GM19463 (cell line): ENCODE results near the gene UAP1.
"Not testable (repeated sequence)": the region's sequence is repeated elsewhere in the genome, so short reads cannot be mapped to it uniquely, and the experiment has no call there.

ENCODE experiments used
- ATAC-seq: cut with Tn5 transposase; IDR thresholded peaks from one replicate; pipeline ENCODE4 v1.9.1; 2021; ENCODE audit warnings: mild to moderate bottlenecking, moderate library complexity; ENCODE audit not compliant: unreplicated experiment

UAP1 gene

GRCh38 chr1:162564762-162565218 is 3.3 kb downstream of the UAP1 start:
- no peak for ATAC-seq

GRCh38 chr1:162565460-162565859 is 3.9 kb downstream of the UAP1 start:
- ATAC-seq, result no peak

- no peak for ATAC-seq
Measured at GRCh38 chr1:162566870-162567269, 5.3 kb downstream of the UAP1 start.

- no peak for ATAC-seq
Measured at GRCh38 chr1:162568802-162569201, 7.3 kb downstream of the UAP1 start.

- no peak for ATAC-seq
Measured at GRCh38 chr1:162570718-162571117, 9.2 kb downstream of the UAP1 start.

- ATAC-seq, result not testable (repeated sequence)
Measured at GRCh38 chr1:162571121-162571520, 9.6 kb downstream of the UAP1 start.

GRCh38 chr1:162571696-162572095 is 10.2 kb downstream of the UAP1 start:
- no peak for ATAC-seq

- ATAC-seq, result no peak
Measured at GRCh38 chr1:162573136-162573535, 11.6 kb downstream of the UAP1 start.

GRCh38 chr1:162578071-162578700 is 16.7 kb downstream of the UAP1 start:
- ATAC-seq, result no peak

- ATAC-seq, result no peak
Measured at GRCh38 chr1:162578936-162579335, 17.4 kb downstream of the UAP1 start.

GRCh38 chr1:162580308-162580707 is 18.8 kb downstream of the UAP1 start:
- ATAC-seq, result no peak

- ATAC-seq, result not testable (repeated sequence)
Measured at GRCh38 chr1:162582901-162583300, 21.4 kb downstream of the UAP1 start.

GRCh38 chr1:162585101-162585500 is 23.6 kb downstream of the UAP1 start:
- ATAC-seq, result not testable (repeated sequence)

GRCh38 chr1:162587347-162587746 is 25.8 kb downstream of the UAP1 start:
- ATAC-seq, result no peak

- no peak for ATAC-seq
Measured at GRCh38 chr1:162587761-162588260, 26.3 kb downstream of the UAP1 start.

- no peak for ATAC-seq
Measured at GRCh38 chr1:162590101-162590500, 28.6 kb downstream of the UAP1 start.

GRCh38 chr1:162590686-162591085 is 29.2 kb downstream of the UAP1 start:
- ATAC-seq, result no peak

GRCh38 chr1:162596514-162597170 is 35.1 kb downstream of the UAP1 start:
- peak; percentile 53 for ATAC-seq

- ATAC-seq, result no peak
Measured at GRCh38 chr1:162599451-162599850, 37.9 kb downstream of the UAP1 start.

GRCh38 chr1:162603117-162603516 is 41.6 kb downstream of the UAP1 start:
- not testable (repeated sequence) for ATAC-seq

GRCh38 chr1:162605225-162605927 is 43.9 kb downstream of the UAP1 start:
- no peak for ATAC-seq

- ATAC-seq, result no peak
Measured at GRCh38 chr1:162609306-162609705, 47.8 kb downstream of the UAP1 start.
